HepG2 (cell line): Measurements from ENCODE around the gene MFN2. TPM values are rescaled to one million over a fixed set of nuclear protein-coding genes. Genes with fewer than 3 reads are reported as not detected.

Experiments
- CBX5 ChIP-seq: sonication (generic); formaldehyde crosslinking; IDR thresholded peaks from 2 replicates; pipeline ENCODE4 v1.4.0; 2020; ENCODE audit warnings: missing genetic modification reagents, borderline replicate concordance
- ELF1 ChIP-seq: sonication (generic); formaldehyde crosslinking; IDR thresholded peaks from 2 replicates; pipeline ENCODE4 v1.4.0; 2020; ENCODE audit warnings: missing genetic modification reagents
- FOSL1 ChIP-seq: sonication (generic); formaldehyde crosslinking; IDR thresholded peaks from 2 replicates; pipeline ENCODE4 v1.9.0; 2021; ENCODE audit warnings: missing genetic modification reagents, borderline replicate concordance
- IRX3 ChIP-seq: sonication (generic); formaldehyde crosslinking; IDR thresholded peaks from 2 replicates; pipeline ENCODE4 v1.8.1; 2023; ENCODE audit warnings: mild to moderate bottlenecking, low read depth, missing genetic modification reagents, borderline replicate concordance
- KMT2A ChIP-seq: sonication (generic); formaldehyde crosslinking; IDR thresholded peaks from 2 replicates; pipeline ENCODE4 v1.4.0; 2020; ENCODE audit warnings: missing genetic modification reagents
- PBX2 ChIP-seq: IDR thresholded peaks from 2 replicates; pipeline ENCODE4 v1.6.1; 2016; ENCODE audit warnings: control low read depth
- POGK ChIP-seq: sonication (generic); formaldehyde crosslinking; conservative IDR thresholded peaks from 2 replicates; pipeline ENCODE4 v1.8.0; 2022; ENCODE audit warnings: mild to moderate bottlenecking, moderate library complexity, missing genetic modification reagents
- TCF7L2 ChIP-seq: IDR thresholded peaks from 2 replicates; pipeline ENCODE4 v1.6.1; 2011; ENCODE audit warnings: mild to moderate bottlenecking, low read depth, low read length, moderate library complexity
- ZNF121 ChIP-seq: sonication (generic); formaldehyde crosslinking; IDR thresholded peaks from 2 replicates; pipeline ENCODE4 v1.5.0; 2020; ENCODE audit warnings: mild to moderate bottlenecking, missing genetic modification reagents
- ZNF225 ChIP-seq: sonication (generic); formaldehyde crosslinking; IDR thresholded peaks from 2 replicates; pipeline ENCODE4 v1.4.0; 2020; ENCODE audit warnings: mild to moderate bottlenecking, missing genetic modification reagents
- ZNF234 ChIP-seq: sonication (generic); formaldehyde crosslinking; conservative IDR thresholded peaks from 2 replicates; pipeline ENCODE4 v1.5.1; 2020; ENCODE audit warnings: mild to moderate bottlenecking, missing genetic modification reagents
- ZNF263 ChIP-seq: sonication (generic); formaldehyde crosslinking; IDR thresholded peaks from 2 replicates; pipeline ENCODE4 v1.4.0; 2020; ENCODE audit warnings: missing genetic modification reagents
- ZNF280B ChIP-seq: sonication (generic); formaldehyde crosslinking; IDR thresholded peaks from 2 replicates; pipeline ENCODE4 v1.5.0; 2020; ENCODE audit warnings: missing genetic modification reagents, mild to moderate bottlenecking, borderline replicate concordance
- ZNF318 ChIP-seq: sonication (generic); formaldehyde crosslinking; IDR thresholded peaks from 2 replicates; pipeline ENCODE4 v1.4.0; 2020; ENCODE audit warnings: mild to moderate bottlenecking, missing genetic modification reagents
- ZNF598 ChIP-seq: sonication (generic); formaldehyde crosslinking; IDR thresholded peaks from 2 replicates; pipeline ENCODE4 v1.5.1; 2020; ENCODE audit warnings: mild to moderate bottlenecking, missing genetic modification reagents, borderline replicate concordance
- polyA plus RNA-seq, 8 experiments: library from polyadenylated mRNA; depleted of rRNA in 3 of 8; stranded (reverse) in 7 of 8; unstranded in 1 of 8; fragments of >200 nt; fragmentation: Illumina TruSeq in 4 of 8; extraction: Trizol in 4 of 8; gene quantifications; 2 replicates each; pipeline versions ENCODE4 v1.2.1 to v1.2.3, GENCODE V29; 2011 to 2016; ENCODE audit warnings: low read depth in 4 of 8, missing spikeins in 1 of 8, mixed read lengths in 1 of 8; ENCODE audit not compliant: insufficient read depth in 1 of 8
- total RNA-seq, 5 experiments: library from RNA; depleted of rRNA; stranded (reverse); fragments of >200 nt; fragmentation: Illumina TruSeq; extraction: Trizol; gene quantifications; 2 replicates each; pipeline ENCODE4 v1.2.3, GENCODE V29; 2016; ENCODE audit warnings: low read depth in 1 of 5

MFN2 gene
- total and polyA plus RNA-seq, 2 of the 13 experiments (the other 11 are each of a cell fraction or from before 2014, with no cell fraction given) = 38.7 to 60.9 TPM

- no peak for TF ChIP-seq ZNF318 (CRISPR knock-in tag)
- TF ChIP-seq TCF7L2 = no peak
- TF ChIP-seq POGK (CRISPR knock-in tag) = no peak
- no peak for TF ChIP-seq PBX2
- no peak for TF ChIP-seq ZNF263 (CRISPR knock-in tag)
- TF ChIP-seq IRX3 (CRISPR knock-in tag) = no peak
- no peak for TF ChIP-seq ZNF234 (CRISPR knock-in tag)
- TF ChIP-seq KMT2A (CRISPR knock-in tag) = no peak
- TF ChIP-seq ZNF121 = no peak
- no peak for TF ChIP-seq CBX5 (CRISPR knock-in tag)
- TF ChIP-seq ZNF280B (CRISPR knock-in tag) = no peak
- no peak for TF ChIP-seq ZNF225 (CRISPR knock-in tag)
- TF ChIP-seq FOSL1 (CRISPR knock-in tag) = 0 out of 2 replicates have a peak, but pooled peaks have one; percentile 14
- TF ChIP-seq ELF1 (CRISPR knock-in tag) = no peak
- no peak for TF ChIP-seq ZNF598 (CRISPR knock-in tag)
Observed at GRCh38 chr1:11940260-11940921, 39.9 kb upstream of the MFN2 start (continued).
